ENCODE data around the gene NPC1.

The NPC1 gene

GRCh38 chr18:23588836-23589560 lies 2.7 kb upstream of the NPC1 start:
- no peak overlapping the region for H3K9ac ChIP-seq (ENCODE audit: low read length)
- no peak overlapping the region for H2BK120ac ChIP-seq (ENCODE audit: low read depth, low read length)
- no peak overlapping the region for H3K4me2 ChIP-seq (ENCODE audit: low read length)
- no peak overlapping the region for H3K4me3 ChIP-seq (ENCODE audit: low read length)
- no peaks in the 10 kb centered on the region for H3K4me1 ChIP-seq (ENCODE audit: control insufficient read depth, low read depth, low read length)
- no peaks in the 10 kb centered on the region for H3K27me3 ChIP-seq (ENCODE audit: insufficient read depth, low read length, poor library complexity)
- DNase-seq: peak; percentile 64
- no peak overlapping the region for H3K23ac ChIP-seq (ENCODE audit: low read length)
- H3K79me1 ChIP-seq (ENCODE audit: low read length): peaks cover 4% of the 10 kb centered on the region
- no peak overlapping the region for H4K8ac ChIP-seq (ENCODE audit: low read depth, low read length)
- no peak overlapping the region for H2AK5ac ChIP-seq (ENCODE audit: low read length)
- no peak overlapping the region for H2BK5ac ChIP-seq (ENCODE audit: low read length)
- no peak overlapping the region for H3K27ac ChIP-seq (ENCODE audit: low read depth, low read length)
- no peak overlapping the region for H3K4ac ChIP-seq (ENCODE audit: low read depth, low read length)
- H3K18ac ChIP-seq (ENCODE audit: low read length): no peak overlapping the region
- no CpG with 5 or more reads among the region's 11 CpGs for WGBS (ENCODE audit: extremely low coverage, insufficient coverage, low lambda C conversion rate)
- no peak overlapping the region for H2BK15ac ChIP-seq (replicated peaks; ENCODE audit: low read depth)
- H3K79me2 ChIP-seq (ENCODE audit: control insufficient read depth, insufficient read depth, low read length): peaks cover 18% of the 10 kb centered on the region
- no peak overlapping the region for H4K5ac ChIP-seq (ENCODE audit: low read length)
- H3K36me3 ChIP-seq (ENCODE audit: control insufficient read depth, insufficient read depth, low read length): no peaks in the 10 kb centered on the region
- H3K56ac ChIP-seq (ENCODE audit: low read length): no peak overlapping the region

- Histone ChIP-seq H2BK15ac (replicated peaks; ENCODE audit: low read depth) (no peak overlapping the region), H3K56ac (ENCODE audit: low read length) (peak overlapping the region; percentile 58), H3K18ac (ENCODE audit: low read length) (no peak overlapping the region), H3K79me1 (ENCODE audit: low read length) (peaks cover 8% of the 10 kb centered on the region), H2AK5ac (ENCODE audit: low read length) (no peak overlapping the region), H3K23ac (ENCODE audit: low read length) (no peak overlapping the region), H3K79me2 (ENCODE audit: control insufficient read depth, insufficient read depth, low read length) (peaks cover 32% of the 10 kb centered on the region), H3K4me2 (ENCODE audit: low read length) (no peak overlapping the region), H2BK120ac (ENCODE audit: low read depth, low read length) (no peak overlapping the region), H3K9ac (ENCODE audit: low read length) (peak overlapping the region; percentile 40), H3K36me3 (ENCODE audit: control insufficient read depth, insufficient read depth, low read length) (peaks cover 2% of the 10 kb centered on the region), H3K4me3 (ENCODE audit: low read length) (no peak overlapping the region), H4K5ac (ENCODE audit: low read length) (no peak overlapping the region), H3K4me1 (ENCODE audit: control insufficient read depth, low read depth, low read length) (peaks cover 2% of the 10 kb centered on the region), H3K4ac (ENCODE audit: low read depth, low read length) (no peak overlapping the region), H4K8ac (ENCODE audit: low read depth, low read length) (no peak overlapping the region), H2BK5ac (ENCODE audit: low read length) (no peak overlapping the region), H3K27ac (ENCODE audit: low read depth, low read length) (no peak overlapping the region), H3K27me3 (ENCODE audit: insufficient read depth, low read length, poor library complexity) (no peaks in the 10 kb centered on the region)
- WGBS (ENCODE audit: extremely low coverage, insufficient coverage, low lambda C conversion rate): no CpG with 5 or more reads among the region's 7 CpGs
- DNase-seq: peak; percentile 8
Measured at GRCh38 chr18:23587220-23587642, 925 bp upstream of the NPC1 start.

GRCh38 chr18:23585897-23586248 lies 433 bp downstream of the NPC1 start:
- Histone ChIP-seq H2AK5ac (ENCODE audit: low read length) (no peak overlapping the region), H2BK5ac (ENCODE audit: low read length) (peak overlapping the region; percentile 59), H3K56ac (ENCODE audit: low read length) (peak overlapping the region; percentile 98), H3K36me3 (ENCODE audit: control insufficient read depth, insufficient read depth, low read length) (peaks cover 2% of the 10 kb centered on the region), H3K79me2 (ENCODE audit: control insufficient read depth, insufficient read depth, low read length) (peaks cover 40% of the 10 kb centered on the region), H2BK15ac (replicated peaks; ENCODE audit: low read depth) (no peak overlapping the region), H3K4me1 (ENCODE audit: control insufficient read depth, low read depth, low read length) (peaks cover 2% of the 10 kb centered on the region), H4K5ac (ENCODE audit: low read length) (no peak overlapping the region), H3K4me3 (ENCODE audit: low read length) (peak overlapping the region; percentile 66), H3K9ac (ENCODE audit: low read length) (peak overlapping the region; percentile 94), H3K18ac (ENCODE audit: low read length) (peak overlapping the region; percentile 33), H3K27me3 (ENCODE audit: insufficient read depth, low read length, poor library complexity) (no peaks in the 10 kb centered on the region), H3K4ac (ENCODE audit: low read depth, low read length) (peak overlapping the region; percentile 58), H3K4me2 (ENCODE audit: low read length) (peak overlapping the region; percentile 94), H4K8ac (ENCODE audit: low read depth, low read length) (no peak overlapping the region), H3K27ac (ENCODE audit: low read depth, low read length) (peak overlapping the region; percentile 100), H3K79me1 (ENCODE audit: low read length) (peaks cover 11% of the 10 kb centered on the region), H2BK120ac (ENCODE audit: low read depth, low read length) (no peak overlapping the region), H3K23ac (ENCODE audit: low read length) (no peak overlapping the region)
- no peak for DNase-seq
- WGBS (ENCODE audit: extremely low coverage, insufficient coverage, low lambda C conversion rate): no CpG with 5 or more reads among the region's 14 CpGs

DNA sequence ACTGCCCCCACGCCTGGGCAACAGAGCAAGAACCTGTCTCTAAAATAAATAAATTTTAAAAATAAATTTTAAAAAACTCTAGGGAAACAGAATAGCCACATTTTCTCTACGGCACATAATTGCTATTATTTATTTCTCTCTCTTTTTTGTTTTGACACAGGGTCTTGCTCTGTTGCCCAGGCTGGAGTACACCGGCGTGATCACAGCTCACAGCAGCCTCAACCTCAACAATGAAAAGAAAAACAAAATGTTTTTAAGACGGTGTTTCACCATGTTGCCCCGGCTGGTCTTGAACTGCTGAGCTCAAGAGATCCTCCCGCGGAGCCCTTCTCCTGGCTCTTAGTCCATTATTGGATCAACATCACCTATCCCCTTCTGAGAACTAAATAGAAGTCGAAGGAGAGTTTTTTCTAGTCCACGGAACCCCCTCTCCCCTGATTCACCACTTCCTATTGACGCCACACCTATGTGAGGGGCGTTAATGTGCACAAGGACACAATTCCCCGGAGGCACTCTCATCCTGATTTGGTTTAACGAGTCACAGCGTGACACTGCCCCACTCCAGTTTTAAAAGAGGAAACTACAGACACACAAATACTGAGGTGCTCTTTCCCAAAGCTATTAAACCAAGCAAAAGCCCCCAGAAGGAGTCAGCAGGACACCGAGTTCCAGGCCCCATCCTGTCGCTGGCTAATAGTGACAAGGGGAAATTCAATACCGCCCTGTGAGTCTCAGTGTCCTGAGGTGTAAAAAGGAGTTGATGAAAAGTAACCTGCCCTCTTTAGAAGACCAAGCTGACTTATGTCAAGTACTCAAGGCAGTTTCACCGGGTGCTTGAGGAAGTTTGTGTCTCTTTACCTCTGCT lies 1.1 kb downstream of the NPC1 start:
- peaks cover 16% of the 10 kb centered on the region for H3K79me1 ChIP-seq (ENCODE audit: low read length)
- no peak overlapping the region for H2BK5ac ChIP-seq (ENCODE audit: low read length)
- peaks cover 2% of the 10 kb centered on the region for H3K36me3 ChIP-seq (ENCODE audit: control insufficient read depth, insufficient read depth, low read length)
- peak; percentile 71 for DNase-seq
- peak overlapping the region; percentile 66 for H3K4me3 ChIP-seq (ENCODE audit: low read length)
- H2BK15ac ChIP-seq (replicated peaks; ENCODE audit: low read depth): no peak overlapping the region
- H3K56ac ChIP-seq (ENCODE audit: low read length): peak overlapping the region; percentile 98
- WGBS (ENCODE audit: extremely low coverage, insufficient coverage, low lambda C conversion rate): no CpG with 5 or more reads among the region's 19 CpGs
- H3K4me1 ChIP-seq (ENCODE audit: control insufficient read depth, low read depth, low read length): peaks cover 2% of the 10 kb centered on the region
- peaks cover 45% of the 10 kb centered on the region for H3K79me2 ChIP-seq (ENCODE audit: control insufficient read depth, insufficient read depth, low read length)
- H3K27ac ChIP-seq (ENCODE audit: low read depth, low read length): peak overlapping the region; percentile 100
- no peak overlapping the region for H2AK5ac ChIP-seq (ENCODE audit: low read length)
- H4K8ac ChIP-seq (ENCODE audit: low read depth, low read length): no peak overlapping the region
- H3K27me3 ChIP-seq (ENCODE audit: insufficient read depth, low read length, poor library complexity): no peaks in the 10 kb centered on the region
- H3K23ac ChIP-seq (ENCODE audit: low read length): no peak overlapping the region
- no peak overlapping the region for H3K4ac ChIP-seq (ENCODE audit: low read depth, low read length)
- no peak overlapping the region for H4K5ac ChIP-seq (ENCODE audit: low read length)
- peak overlapping the region; percentile 94 for H3K4me2 ChIP-seq (ENCODE audit: low read length)
- no peak overlapping the region for H2BK120ac ChIP-seq (ENCODE audit: low read depth, low read length)
- H3K18ac ChIP-seq (ENCODE audit: low read length): peak overlapping the region; percentile 77
- H3K9ac ChIP-seq (ENCODE audit: low read length): peak overlapping the region; percentile 94

- Histone ChIP-seq H3K4ac (ENCODE audit: low read depth, low read length) (no peak overlapping the region), H3K79me2 (ENCODE audit: control insufficient read depth, insufficient read depth, low read length) (peaks cover 48% of the 10 kb centered on the region), H4K8ac (ENCODE audit: low read depth, low read length) (no peak overlapping the region), H3K9ac (ENCODE audit: low read length) (no peak overlapping the region), H3K4me1 (ENCODE audit: control insufficient read depth, low read depth, low read length) (peaks cover 2% of the 10 kb centered on the region), H3K4me3 (ENCODE audit: low read length) (no peak overlapping the region), H2BK5ac (ENCODE audit: low read length) (no peak overlapping the region), H3K27ac (ENCODE audit: low read depth, low read length) (no peak overlapping the region), H3K4me2 (ENCODE audit: low read length) (no peak overlapping the region), H2BK120ac (ENCODE audit: low read depth, low read length) (no peak overlapping the region), H3K23ac (ENCODE audit: low read length) (no peak overlapping the region), H3K27me3 (ENCODE audit: insufficient read depth, low read length, poor library complexity) (no peaks in the 10 kb centered on the region), H3K79me1 (ENCODE audit: low read length) (peaks cover 19% of the 10 kb centered on the region), H3K36me3 (ENCODE audit: control insufficient read depth, insufficient read depth, low read length) (peaks cover 4% of the 10 kb centered on the region), H2BK15ac (replicated peaks; ENCODE audit: low read depth) (no peak overlapping the region), H3K56ac (ENCODE audit: low read length) (peak overlapping the region; percentile 56), H2AK5ac (ENCODE audit: low read length) (no peak overlapping the region), H4K5ac (ENCODE audit: low read length) (no peak overlapping the region), H3K18ac (ENCODE audit: low read length) (no peak overlapping the region)
- WGBS (ENCODE audit: extremely low coverage, insufficient coverage, low lambda C conversion rate): no CpG with 5 or more reads among the region's 13 CpGs
- DNase-seq: no peak
Measured at GRCh38 chr18:23584019-23584983, 2.0 kb downstream of the NPC1 start.

Data from mesendoderm (in vitro differentiated cells).